ENCODE data around the gene PLP2. TPM values are rescaled to one million over a fixed set of nuclear protein-coding genes. Genes with fewer than 3 reads are reported as not detected.

Gene PLP2
- polyA plus RNA-seq, 2 of the 4 experiments (the other 2 are of a cell fraction): 164 to 209 TPM

DNA sequence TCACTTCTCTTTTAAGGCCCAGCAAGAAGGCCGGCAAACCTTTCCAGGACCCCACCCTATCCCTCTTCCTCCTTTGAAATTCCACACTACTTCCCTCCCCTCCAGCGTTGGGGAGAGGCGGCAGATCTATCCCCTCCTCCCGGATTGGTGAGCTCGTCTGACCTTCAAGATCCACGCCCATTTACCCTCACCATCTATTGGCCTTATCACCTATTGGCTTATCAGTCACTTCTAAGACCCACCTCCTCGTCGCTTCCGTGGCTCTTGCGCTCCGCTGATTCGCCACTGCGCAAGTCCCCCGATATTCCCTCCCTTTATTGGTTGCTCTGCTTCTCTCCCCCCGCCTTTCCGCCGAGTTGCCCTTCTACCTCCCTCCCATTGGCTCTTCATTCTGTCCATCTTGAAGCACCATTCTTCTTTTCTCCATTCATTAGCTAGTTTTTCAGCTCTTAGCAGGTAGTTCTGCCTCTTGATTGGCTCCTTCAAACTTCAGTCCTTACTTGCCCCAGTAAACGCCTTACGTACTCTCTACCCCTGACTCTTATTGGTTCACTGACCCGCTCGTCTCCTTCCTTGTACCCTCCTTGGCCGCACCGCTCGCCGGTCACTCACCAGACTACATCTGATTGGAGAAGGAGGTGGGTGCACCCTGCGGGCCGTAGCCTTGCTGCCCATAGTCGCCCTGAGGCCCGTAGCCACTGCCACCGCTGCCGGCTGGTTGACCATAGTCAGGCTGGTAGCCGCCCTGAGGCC lies 19.3 kb downstream of the PLP2 start (continued):
- TF ChIP-seq CTCF (IDR thresholded peaks at IDR 0.05): no peak
- TF ChIP-seq SMC3 (IDR thresholded peaks at IDR 0.05): no peak
- no peak for TF ChIP-seq EHF (CRISPR knock-in tag; IDR thresholded peaks at IDR 0.05)
- no peak for TF ChIP-seq MYC (IDR thresholded peaks at IDR 0.05; ENCODE audit: borderline replicate concordance, low read length)
- TF ChIP-seq BCL3 (IDR thresholded peaks at IDR 0.05): no peak
- TF ChIP-seq ATOH8 (CRISPR knock-in tag; IDR thresholded peaks at IDR 0.05; ENCODE audit: low read depth): no peak
- peak in 1 of 2 experiments; percentile 69; a peak in 2 of 5 replicates for TF ChIP-seq JUN (IDR thresholded peaks at IDR 0.05)
- no peak for TF ChIP-seq FOSB (CRISPR knock-in tag; IDR thresholded peaks at IDR 0.05)
- no peak for TF ChIP-seq CHD2 (IDR thresholded peaks at IDR 0.05; ENCODE audit: low read length, partially characterized antibody)
- TF ChIP-seq, protein P1, sequence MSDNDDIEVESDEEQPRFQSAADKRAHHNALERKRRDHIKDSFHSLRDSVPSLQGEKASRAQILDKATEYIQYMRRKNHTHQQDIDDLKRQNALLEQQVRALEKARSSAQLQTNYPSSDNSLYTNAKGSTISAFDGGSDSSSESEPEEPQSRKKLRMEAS (IDR thresholded peaks at IDR 0.05): peak; percentile 27; the same call in 1 of the 2 replicates
- TF ChIP-seq HOXB13 (CRISPR knock-in tag; IDR thresholded peaks at IDR 0.05; ENCODE audit: low read depth): no peak

DNA sequence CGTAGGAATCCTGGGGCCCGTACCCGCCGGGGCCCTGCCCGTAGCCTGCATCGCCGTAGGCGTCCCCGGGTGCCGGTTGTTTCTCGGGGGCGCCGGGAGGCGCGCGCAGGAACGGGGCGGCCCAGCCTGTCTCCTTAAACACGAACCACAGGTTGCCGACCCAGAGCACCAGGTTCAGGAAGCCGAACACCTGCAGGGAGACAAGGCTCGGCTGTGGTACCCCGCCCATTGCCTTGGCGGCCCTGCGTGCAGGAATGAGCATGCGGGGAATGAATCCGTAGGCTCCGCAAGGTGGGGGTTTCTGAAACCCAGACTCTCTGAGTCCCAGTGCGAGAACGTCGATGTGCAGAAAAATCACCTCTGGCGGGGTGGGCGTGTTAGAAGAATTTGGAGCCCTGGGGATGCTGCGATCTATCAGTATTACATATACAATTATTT lies 19.9 kb downstream of the PLP2 start:
- FAIRE-seq (no peak), DNase-seq (ENCODE audit: low read depth in 1 of 2, low spot score in 1 of 2) (no peak)
- POLR2A ChIA-PET: interaction anchor here (0.9 to 1.6 kb wide), 11 partner anchors 9 to 560 kb away, joined by 3 to 16 read pairs (median 5); partner anchors contain the start of genes CCDC22, PLP2, PRAF2 and SYP

More for the DNA sequence above, 19.9 kb downstream of the PLP2 start:
- Histone ChIP-seq H3K4me1 (peaks cover 22% of the 10 kb centered on the region; the same call in 2 of the 3 replicates), H3K4me2 (peak overlapping the region; percentile 81), H3K9me3 (no peaks in the 10 kb centered on the region), H3K27ac (peak overlapping the region; percentile 90 to 98), H3K4me3 (peak overlapping the region; percentile 76)
- CTCF ChIA-PET: interaction anchor here (1.0 to 1.8 kb wide), 5 partner anchors 11 to 96 kb away, joined by 3 to 5 read pairs (median 3); no protein-coding TSS in a partner anchor
- ATAC-seq: peak in 1 of 2 experiments; percentile 20; a peak in 4 of 6 replicates
- 2% methylated on average over 6 of the region's 34 CpGs for WGBS (ENCODE audit: missing lambda C conversion rate)
- TF ChIP-seq GATA3 (IDR thresholded peaks at IDR 0.05; ENCODE audit: borderline replicate concordance): no peak
- TF ChIP-seq, protein P1 (IDR thresholded peaks at IDR 0.05): 0 out of 2 replicates have a peak, but pooled peaks have one; percentile 9
- no peak for TF ChIP-seq SREBF2 (IDR thresholded peaks at IDR 0.05)
- no peak for TF ChIP-seq ZNF302 (CRISPR knock-in tag; IDR thresholded peaks at IDR 0.05)
- peak; percentile 75; the same call in 2 of the 3 replicates for TF ChIP-seq BCL3 (IDR thresholded peaks at IDR 0.05)
- TF ChIP-seq CTCF (IDR thresholded peaks at IDR 0.05): no peak
- TF ChIP-seq JUN (IDR thresholded peaks at IDR 0.05): peak in 1 of 2 experiments; percentile 43; a peak in 2 of 5 replicates
- TF ChIP-seq PHF8 (IDR thresholded peaks at IDR 0.05; ENCODE audit: borderline replicate concordance, low read depth): peak; percentile 55; the same call in 1 of the 2 replicates
